Measurements from ENCODE around the gene BSN.

Gene BSN

DNA sequence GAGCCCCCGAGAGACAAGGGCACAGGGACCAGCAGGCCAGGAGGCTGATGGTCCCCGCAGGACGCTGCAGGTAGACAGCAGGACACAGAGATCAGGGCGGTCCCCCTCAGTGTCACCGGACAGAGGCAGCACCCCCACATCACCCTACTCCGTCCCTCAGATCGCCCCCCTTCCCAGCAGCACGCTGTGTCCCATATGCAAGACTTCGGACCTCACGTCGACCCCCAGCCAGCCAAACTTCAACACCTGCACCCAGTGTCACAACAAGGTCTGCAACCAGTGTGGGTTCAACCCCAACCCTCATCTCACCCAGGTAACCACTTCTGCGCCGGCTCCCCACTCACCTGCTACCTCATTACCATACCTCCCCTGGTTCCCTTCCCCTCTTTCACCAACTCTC, 70.8 kb downstream of the BSN start:
- TF ChIP-seq, protein P1, sequence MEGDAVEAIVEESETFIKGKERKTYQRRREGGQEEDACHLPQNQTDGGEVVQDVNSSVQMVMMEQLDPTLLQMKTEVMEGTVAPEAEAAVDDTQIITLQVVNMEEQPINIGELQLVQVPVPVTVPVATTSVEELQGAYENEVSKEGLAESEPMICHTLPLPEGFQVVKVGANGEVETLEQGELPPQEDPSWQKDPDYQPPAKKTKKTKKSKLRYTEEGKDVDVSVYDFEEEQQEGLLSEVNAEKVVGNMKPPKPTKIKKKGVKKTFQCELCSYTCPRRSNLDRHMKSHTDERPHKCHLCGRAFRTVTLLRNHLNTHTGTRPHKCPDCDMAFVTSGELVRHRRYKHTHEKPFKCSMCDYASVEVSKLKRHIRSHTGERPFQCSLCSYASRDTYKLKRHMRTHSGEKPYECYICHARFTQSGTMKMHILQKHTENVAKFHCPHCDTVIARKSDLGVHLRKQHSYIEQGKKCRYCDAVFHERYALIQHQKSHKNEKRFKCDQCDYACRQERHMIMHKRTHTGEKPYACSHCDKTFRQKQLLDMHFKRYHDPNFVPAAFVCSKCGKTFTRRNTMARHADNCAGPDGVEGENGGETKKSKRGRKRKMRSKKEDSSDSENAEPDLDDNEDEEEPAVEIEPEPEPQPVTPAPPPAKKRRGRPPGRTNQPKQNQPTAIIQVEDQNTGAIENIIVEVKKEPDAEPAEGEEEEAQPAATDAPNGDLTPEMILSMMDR (IDR thresholded peaks at IDR 0.05; ENCODE audit: poor library complexity, severe bottlenecking) = no peak
- H3K27me3 ChIP-seq (ENCODE audit: insufficient read depth, poor library complexity, severe bottlenecking) = no peaks in the 10 kb centered on the region
- DNase-seq (ENCODE audit: low spot score) = no peak
- no peak overlapping the region for H3K27ac ChIP-seq (ENCODE audit: poor library complexity, severe bottlenecking)
- ATAC-seq (ENCODE audit: low read depth) = no peak
- no peaks in the 10 kb centered on the region for H3K4me1 ChIP-seq (ENCODE audit: insufficient read depth, poor library complexity, severe bottlenecking)
- no peaks in the 10 kb centered on the region for H3K9me3 ChIP-seq (ENCODE audit: severe bottlenecking)
- H3K4me3 ChIP-seq (ENCODE audit: severe bottlenecking) = no peak overlapping the region
- H3K36me3 ChIP-seq (ENCODE audit: low read depth) = no peaks in the 10 kb centered on the region

GRCh38 chr3:49626101-49626581, 71.9 kb downstream of the BSN start:
- Histone ChIP-seq H3K27me3 (ENCODE audit: insufficient read depth, poor library complexity, severe bottlenecking) (no peaks in the 10 kb centered on the region), H3K4me3 (ENCODE audit: severe bottlenecking) (no peak overlapping the region), H3K36me3 (ENCODE audit: low read depth) (no peaks in the 10 kb centered on the region), H3K4me1 (ENCODE audit: insufficient read depth, poor library complexity, severe bottlenecking) (peaks cover 4% of the 10 kb centered on the region), H3K9me3 (ENCODE audit: severe bottlenecking) (no peaks in the 10 kb centered on the region), H3K27ac (ENCODE audit: poor library complexity, severe bottlenecking) (no peak overlapping the region)
- ATAC-seq (ENCODE audit: low read depth) (no peak), DNase-seq (ENCODE audit: low spot score) (no peak)
- TF ChIP-seq, protein P1 (IDR thresholded peaks at IDR 0.05; ENCODE audit: poor library complexity, severe bottlenecking) = no peak

- H3K4me3 ChIP-seq (ENCODE audit: severe bottlenecking) = no peak overlapping the region
- no peak overlapping the region for H3K27ac ChIP-seq (ENCODE audit: poor library complexity, severe bottlenecking)
- H3K27me3 ChIP-seq (ENCODE audit: insufficient read depth, poor library complexity, severe bottlenecking) = no peaks in the 10 kb centered on the region
- DNase-seq (ENCODE audit: low spot score) = no peak
- TF ChIP-seq, protein P1 (IDR thresholded peaks at IDR 0.05; ENCODE audit: poor library complexity, severe bottlenecking) = no peak
- H3K4me1 ChIP-seq (ENCODE audit: insufficient read depth, poor library complexity, severe bottlenecking) = peaks cover 4% of the 10 kb centered on the region
- no peaks in the 10 kb centered on the region for H3K9me3 ChIP-seq (ENCODE audit: severe bottlenecking)
- no peak for ATAC-seq (ENCODE audit: low read depth)
- H3K36me3 ChIP-seq (ENCODE audit: low read depth) = no peaks in the 10 kb centered on the region
These were observed 72.5 kb downstream of the BSN start for GRCh38 chr3:49626796-49627195.

DNA sequence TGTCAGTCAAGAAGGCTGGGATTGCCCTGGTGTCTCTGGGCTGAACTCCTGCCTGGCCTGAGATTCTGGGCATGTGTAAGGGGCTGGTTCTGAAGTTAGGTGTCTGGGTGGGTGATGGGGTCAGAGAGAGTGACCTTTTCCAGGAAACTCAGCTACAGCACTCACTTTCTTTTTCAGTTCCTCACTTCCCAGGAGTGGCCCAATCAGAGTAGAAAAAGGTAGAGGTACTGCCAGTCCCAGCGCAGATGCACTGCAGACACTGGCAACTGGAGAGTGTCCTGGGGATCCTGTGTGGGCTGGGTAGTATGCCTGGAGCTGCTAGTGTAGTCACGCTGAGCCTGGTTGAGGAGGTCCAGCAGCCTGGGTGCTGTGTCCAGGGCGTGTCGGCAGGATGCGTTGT, 73.4 kb downstream of the BSN start:
- ATAC-seq (ENCODE audit: low read depth) = no peak
- Histone ChIP-seq H3K4me3 (ENCODE audit: severe bottlenecking) (no peak overlapping the region), H3K9me3 (ENCODE audit: severe bottlenecking) (no peaks in the 10 kb centered on the region), H3K27me3 (ENCODE audit: insufficient read depth, poor library complexity, severe bottlenecking) (no peaks in the 10 kb centered on the region), H3K36me3 (ENCODE audit: low read depth) (no peaks in the 10 kb centered on the region), H3K27ac (ENCODE audit: poor library complexity, severe bottlenecking) (no peak overlapping the region), H3K4me1 (ENCODE audit: insufficient read depth, poor library complexity, severe bottlenecking) (peaks cover 4% of the 10 kb centered on the region)
- no peak for DNase-seq (ENCODE audit: low spot score)
- TF ChIP-seq, protein P1 (IDR thresholded peaks at IDR 0.05; ENCODE audit: poor library complexity, severe bottlenecking) = no peak

- no peak overlapping the region for H3K27ac ChIP-seq (ENCODE audit: poor library complexity, severe bottlenecking)
- H3K9me3 ChIP-seq (ENCODE audit: severe bottlenecking) = no peaks in the 10 kb centered on the region
- TF ChIP-seq, protein P1 (IDR thresholded peaks at IDR 0.05; ENCODE audit: poor library complexity, severe bottlenecking) = no peak
- no peaks in the 10 kb centered on the region for H3K27me3 ChIP-seq (ENCODE audit: insufficient read depth, poor library complexity, severe bottlenecking)
- H3K4me3 ChIP-seq (ENCODE audit: severe bottlenecking) = no peak overlapping the region
- no peaks in the 10 kb centered on the region for H3K36me3 ChIP-seq (ENCODE audit: low read depth)
- ATAC-seq (ENCODE audit: low read depth) (no peak), DNase-seq (ENCODE audit: low spot score) (no peak)
- peaks cover 4% of the 10 kb centered on the region for H3K4me1 ChIP-seq (ENCODE audit: insufficient read depth, poor library complexity, severe bottlenecking)
These were observed 74.0 kb downstream of the BSN start for GRCh38 chr3:49628249-49628648.
